Hepatocyte (in vitro differentiated cells): ENCODE data around the gene GLS2.

Experiments
- CTCF ChIP-seq: fragments of 200-600 bp; sonication (generic); IDR thresholded peaks from 2 replicates; pipeline ENCODE4 v1.5.1; 2016; ENCODE audit warnings: antibody characterized with exemption, mild to moderate bottlenecking; ENCODE audit not compliant: poor library complexity
- EZH2 ChIP-seq: fragments of 200-600 bp; sonication (generic); IDR thresholded peaks from 2 replicates; pipeline ENCODE4 v1.6.1; 2016; ENCODE audit warnings: antibody characterized with exemption, mild to moderate bottlenecking, borderline replicate concordance

GRCh38 chr12:56490360-56490759, 2.4 kb upstream of the GLS2 start:
- no peak for TF ChIP-seq CTCF
- TF ChIP-seq EZH2, result no peak
